ENCODE results near the gene COL6A5. TPM values are rescaled to one million over a fixed set of nuclear protein-coding genes. Genes with fewer than 3 reads are reported as not detected.
A peak's percentile ranks its signal among the peaks of the same experiment; 100 is the strongest.
"Not testable (repeated sequence)": the region's sequence is repeated elsewhere in the genome, so short reads cannot be mapped to it uniquely, and the experiment has no call there.

The COL6A5 gene
- polyA plus RNA-seq, 1 donor = 0.13 TPM

DNA sequence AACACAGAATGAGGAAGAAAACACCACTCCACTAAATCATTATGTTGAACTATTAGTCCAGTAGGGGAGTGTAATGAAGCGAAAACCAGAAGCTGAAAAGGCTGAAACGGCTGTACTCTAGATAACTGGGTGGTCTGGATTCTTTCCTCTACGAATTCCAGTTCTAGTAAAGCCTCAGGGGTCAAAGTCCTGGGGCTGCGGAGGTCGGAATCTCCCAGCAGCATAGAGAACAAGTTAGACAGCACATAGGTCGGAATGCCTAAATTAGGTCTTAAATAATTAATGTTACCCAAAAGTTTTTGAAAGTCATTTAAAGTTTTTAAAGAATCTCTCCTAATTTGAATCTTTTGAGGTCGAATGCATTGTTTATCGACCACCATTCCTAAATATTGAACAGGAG is 102.7 kb downstream of the COL6A5 start:
- DNase-seq (ENCODE audit: low read depth) = not testable (repeated sequence)

DNA sequence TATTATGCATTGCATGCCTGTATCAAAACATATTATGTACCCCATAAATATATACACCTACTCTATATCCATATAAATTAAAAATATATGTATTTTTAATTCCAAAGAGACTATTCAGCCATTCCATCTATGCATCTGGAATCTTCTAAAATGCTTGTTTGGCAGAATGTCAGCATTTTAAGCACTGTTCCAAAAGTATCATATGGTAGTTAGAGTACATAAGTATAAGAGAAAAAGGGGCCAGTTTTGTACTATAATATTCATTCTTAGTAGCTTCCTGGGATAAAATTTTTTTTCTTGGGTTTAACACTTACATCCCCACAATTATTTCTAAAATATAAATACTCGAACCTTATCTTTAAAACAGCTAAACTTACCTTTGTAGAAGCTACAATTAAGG is 111.1 kb downstream of the COL6A5 start:
- DNase-seq (ENCODE audit: low read depth) = no peak

DNA sequence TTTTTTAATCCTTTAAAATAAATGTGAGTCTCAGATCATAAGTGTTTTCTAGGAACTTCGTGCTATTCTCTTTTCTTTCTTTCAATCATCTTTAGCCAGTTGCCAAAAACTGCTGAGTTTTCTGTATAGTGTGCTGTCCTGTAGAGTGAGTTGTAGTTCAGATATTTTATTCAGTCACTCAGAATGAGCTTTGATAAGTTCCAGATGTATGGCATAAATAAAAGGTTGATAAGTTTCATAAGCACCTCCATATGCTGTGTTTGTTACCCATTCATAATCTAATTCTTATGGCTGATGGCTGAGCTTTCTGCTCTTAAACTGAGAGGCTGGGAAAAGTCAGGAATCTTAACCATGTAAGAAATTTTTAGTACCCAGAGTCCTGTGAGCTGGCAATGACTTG is 112.2 kb downstream of the COL6A5 start:
- peak; percentile 46 for DNase-seq (ENCODE audit: low read depth)

DNA sequence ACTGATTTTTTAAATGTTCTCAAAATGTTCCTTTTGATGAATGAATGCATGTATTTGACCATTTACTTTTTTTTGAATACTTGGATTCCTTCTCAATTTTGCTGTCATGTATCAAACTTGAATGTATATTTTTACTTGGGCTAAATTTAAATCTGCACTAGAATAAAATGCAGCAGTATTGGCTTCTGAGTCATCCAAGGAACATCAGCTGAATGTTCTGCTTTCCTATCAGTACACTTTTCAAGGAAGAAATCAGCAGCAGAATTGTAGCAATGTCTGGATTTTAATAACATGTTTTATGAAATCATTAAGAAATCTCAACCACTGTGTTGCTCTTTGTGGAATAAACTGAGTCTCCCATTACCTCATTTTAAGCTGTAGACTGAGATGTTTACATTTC is 114.5 kb downstream of the COL6A5 start:
- no peak for DNase-seq (ENCODE audit: low read depth)

DNA sequence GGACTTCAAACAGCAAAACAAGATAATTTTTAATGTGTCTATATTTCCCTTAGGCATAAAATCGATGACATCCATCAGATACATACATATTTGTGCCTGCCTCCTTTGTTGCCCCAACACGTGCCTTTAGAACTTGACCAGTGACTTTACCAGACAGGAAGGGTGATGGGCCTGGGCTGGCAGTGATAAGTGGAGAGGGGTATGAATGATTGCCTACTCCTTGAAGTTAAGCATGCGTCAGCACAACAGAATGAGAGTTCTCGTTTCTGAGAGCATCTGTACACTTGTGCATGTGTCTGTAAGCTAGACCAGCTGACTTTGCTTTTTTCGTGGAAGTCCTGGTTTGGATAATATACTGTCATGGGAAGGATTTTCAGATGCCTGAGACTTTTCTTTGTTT is 116.6 kb downstream of the COL6A5 start:
- DNase-seq (ENCODE audit: low read depth) = no peak

DNA sequence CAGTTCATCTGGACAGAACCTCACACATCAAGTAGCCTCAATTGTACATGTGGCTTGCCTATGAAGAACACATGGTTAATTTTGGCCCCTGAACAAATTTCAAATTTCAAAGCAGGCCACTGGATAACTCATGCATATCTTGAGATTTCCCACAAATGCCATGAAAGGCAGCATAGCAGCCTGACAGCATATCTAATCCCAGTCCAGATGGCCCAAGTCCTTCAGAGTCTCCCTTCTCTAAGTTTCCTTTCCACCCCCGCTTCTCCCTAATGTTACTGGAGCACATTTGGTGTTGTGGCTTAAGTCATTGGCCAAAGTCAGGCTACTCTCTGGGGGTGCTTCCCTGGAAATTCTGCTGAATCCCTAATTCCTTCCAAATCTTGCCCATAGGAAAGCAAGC is 117.7 kb downstream of the COL6A5 start:
- DNase-seq (ENCODE audit: low read depth) = no peak

DNA sequence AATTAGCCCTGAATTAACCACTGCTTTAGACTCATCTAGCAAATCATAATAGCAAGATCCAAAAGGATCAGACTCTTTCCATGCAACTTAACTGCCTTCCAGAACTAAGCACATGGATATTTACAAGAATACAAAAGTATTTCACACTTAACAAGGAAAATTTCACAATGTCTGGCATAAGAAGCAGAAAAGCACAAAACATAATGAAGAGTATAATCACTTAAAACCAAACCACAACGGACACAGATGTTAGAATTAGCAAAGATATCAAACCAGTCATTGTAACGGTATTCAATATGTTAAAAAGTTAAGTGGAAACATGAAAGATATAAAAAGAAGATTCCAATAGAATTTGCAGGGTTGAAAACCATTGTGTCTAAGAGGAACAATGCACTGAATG is 120.0 kb downstream of the COL6A5 start:
- DNase-seq (ENCODE audit: low read depth) = no peak

DNA sequence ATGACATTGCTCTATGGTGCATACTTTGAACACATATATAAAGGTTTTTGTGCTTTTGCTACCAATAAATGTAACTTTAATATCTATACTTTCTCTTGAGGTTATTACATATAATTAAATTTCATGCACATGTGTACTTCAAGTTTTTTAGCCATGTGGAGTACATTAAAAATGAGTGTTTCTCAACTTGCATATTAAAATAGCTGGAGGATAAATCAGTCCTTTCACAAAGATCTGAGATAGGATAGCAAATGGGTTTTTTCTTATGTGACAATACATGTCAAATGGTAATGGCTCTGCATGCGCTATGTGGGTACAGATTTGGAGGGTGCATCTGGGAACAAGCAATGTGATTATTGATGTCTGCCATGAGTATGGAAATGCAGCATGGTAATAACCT is 122.8 kb downstream of the COL6A5 start:
- DNase-seq (ENCODE audit: low read depth) = no peak

DNA sequence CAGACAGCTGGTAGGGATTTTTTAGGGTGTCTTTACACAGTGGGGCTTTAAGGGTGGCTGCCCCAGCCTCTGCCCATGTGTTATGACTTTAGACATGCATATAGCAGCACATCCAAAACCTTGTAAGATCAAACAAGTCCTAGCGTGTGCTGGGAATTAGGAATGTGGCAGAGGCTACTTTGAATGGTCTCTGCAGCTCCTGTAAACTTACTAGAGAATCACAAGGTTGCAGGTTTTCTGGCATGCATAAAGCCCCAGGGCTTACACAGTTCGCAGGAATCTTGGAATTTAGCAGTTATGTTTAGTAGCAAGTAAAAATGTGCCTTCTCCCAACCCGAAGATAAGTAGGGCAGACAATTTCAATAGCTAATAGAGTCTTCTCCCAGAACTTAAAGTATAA is 124.7 kb downstream of the COL6A5 start:
- DNase-seq (ENCODE audit: low read depth) = no peak

DNA sequence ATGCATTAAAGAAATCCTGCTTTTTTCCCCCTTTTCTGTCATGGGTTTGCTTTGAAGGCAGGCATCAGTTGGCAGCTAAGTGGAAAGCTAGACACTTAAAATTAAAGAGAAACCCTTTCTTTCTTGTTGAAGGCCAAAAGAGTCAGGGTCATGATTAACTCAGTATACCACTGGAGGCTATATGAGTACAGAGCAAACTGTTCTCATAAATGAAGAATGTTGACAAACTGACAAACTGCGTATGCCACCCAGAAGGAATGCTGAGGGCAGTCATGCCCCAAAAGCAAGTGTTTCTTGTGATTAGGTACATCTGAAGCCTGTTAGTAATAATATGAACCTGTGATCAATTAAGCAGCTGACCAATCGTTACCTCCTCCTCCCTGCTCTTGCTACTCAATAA is 127.9 kb downstream of the COL6A5 start:
- DNase-seq (ENCODE audit: low read depth) = no peak

DNA sequence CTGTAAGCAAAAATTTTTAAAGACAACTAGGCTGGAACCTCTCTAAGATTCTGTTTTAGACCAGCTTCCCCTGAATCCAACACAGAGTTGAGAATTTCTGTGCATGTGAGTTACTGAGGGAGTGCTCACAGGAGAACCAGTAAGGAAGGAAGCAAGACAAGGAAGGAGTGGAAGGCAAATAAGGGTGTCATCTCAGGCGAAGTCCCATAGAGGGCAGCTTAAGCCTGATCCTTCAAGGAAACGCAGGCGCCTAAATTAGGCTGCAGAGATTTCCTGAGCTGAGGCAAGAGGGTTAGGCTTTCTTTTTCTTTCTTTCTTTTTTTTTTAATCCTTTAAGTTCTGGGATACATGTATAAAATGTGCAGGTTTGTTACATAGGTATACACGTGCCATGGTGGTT is 135.3 kb downstream of the COL6A5 start:
- peak; percentile 62 for DNase-seq (ENCODE audit: low read depth)

DNA sequence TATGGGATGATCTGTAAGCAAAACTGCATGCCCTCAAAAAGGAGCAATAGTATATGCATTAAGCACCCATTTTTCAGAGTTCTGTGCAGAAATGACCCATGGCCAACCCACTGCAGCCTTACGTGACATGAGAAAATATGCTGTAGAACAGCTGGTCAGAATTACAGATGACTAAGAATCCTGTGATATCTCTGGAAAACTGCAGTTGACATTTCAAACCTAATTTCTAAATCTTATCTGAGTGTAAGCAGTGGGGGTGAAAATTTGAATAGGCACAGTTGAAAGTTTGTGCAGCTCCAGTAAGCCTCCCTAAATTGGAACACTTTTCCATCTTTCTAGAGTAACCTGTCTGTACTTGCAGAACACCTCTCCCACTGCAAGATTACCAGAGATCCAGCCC is 142.8 kb downstream of the COL6A5 start:
- DNase-seq (ENCODE audit: low read depth) = no peak

DNA sequence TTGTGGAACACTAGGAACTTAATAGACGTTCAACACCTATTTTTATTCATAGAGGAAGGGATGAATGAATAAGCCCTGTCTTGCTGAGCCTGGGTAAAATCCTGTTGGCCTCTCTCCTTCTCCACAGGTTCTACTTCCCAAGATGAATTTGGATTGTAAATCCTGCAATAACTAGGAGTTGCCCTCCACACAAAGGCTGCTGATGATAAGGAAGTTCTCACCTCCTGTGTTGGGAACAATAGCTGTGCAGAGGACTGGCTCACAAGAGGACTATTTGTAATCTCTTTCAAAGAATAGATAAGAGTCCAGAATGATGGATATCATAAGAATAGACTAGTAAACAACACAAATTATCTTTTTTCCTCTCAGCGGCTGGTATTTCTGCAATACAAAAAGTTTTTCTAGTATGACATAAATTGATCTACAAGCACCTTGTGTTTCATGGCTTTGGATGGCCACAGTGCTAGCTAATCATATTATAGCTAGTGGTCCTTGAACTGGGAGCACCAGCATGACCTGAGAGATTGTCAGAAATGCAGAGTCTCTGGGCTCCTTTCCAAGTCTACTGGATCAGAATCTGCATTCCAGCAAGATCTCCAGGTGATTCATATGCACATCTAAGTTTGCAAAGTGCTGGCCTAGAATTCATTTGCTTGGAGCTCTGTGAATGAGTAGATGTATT is 143.4 kb downstream of the COL6A5 start:
- no peak for DNase-seq (ENCODE audit: low read depth)

DNA sequence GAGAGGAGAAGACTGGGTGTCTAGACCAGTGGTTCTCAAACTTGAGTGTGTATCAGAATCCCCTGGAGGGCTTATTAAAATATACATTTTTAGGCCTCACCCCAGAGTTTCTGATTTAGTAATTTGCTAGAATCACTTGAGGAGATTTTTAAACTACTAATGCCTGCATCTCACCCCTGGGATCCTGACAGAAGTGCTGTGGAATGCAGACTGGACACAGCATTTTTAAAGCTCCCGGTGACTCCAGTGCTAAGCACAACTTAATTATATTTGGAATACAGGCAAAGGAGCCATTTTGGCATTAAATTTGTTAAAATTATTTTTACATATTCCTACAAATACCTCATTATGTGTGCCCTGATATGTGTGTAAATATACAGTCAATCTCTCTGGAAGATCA is 144.8 kb downstream of the COL6A5 start:
- DNase-seq (ENCODE audit: low read depth) = no peak

DNA sequence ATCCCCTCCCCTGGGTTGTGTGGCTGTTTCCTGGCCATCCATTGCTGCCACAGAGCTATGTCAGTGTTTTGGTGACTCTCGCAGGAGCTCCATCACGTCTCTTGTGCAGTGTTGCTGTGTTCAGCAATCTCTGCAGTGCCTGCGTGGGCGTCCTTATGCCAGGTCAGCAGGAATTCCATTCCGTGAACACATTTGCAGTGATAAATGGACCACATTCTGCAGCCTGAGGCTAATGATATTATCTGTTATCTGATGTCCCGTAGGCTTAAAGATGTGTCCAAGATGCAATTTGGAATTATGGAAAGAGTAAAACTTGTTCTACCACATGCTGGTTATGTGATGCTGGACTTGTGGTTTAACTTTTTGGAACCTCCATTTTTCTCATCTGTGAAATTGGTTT is 146.0 kb downstream of the COL6A5 start:
- no peak for DNase-seq (ENCODE audit: low read depth)

DNA sequence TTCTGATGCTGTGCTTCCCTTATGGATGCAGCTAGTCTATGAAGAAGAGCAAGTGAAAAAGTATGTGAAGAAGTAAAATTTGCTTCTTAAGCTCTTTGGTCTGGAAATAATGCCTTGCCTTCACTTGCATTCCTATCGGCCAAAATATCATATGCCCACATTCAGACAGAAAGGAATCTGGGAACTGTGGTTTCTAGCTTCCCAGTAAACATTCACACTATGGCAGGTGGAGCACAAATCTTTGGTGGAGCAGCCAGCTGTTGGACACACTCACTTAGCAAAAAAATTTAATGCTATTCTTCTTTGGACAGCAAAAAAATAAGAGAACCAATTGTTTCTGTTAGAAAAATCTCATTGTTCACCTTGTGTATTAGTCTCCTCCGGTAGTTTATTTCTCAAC is 159.2 kb downstream of the COL6A5 start:
- no peak for DNase-seq (ENCODE audit: low read depth)

DNA sequence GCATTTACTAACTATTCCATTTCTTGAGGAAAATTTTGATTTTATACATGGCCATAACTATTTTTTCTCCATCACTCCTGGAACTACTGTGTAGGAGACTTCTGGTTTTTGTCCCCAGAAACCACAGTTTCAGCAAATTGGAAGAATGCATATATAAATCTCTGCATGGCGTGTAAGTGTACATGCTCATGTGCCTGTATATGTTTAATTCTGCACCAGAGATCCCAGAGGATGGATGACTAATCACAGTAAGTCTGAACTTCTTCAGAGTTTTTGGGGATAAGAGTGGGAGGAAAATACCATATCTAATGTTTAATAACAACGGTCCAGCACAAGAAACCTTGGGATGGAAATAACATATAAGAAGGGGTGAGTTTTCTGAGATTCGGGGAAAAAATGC is 160.6 kb downstream of the COL6A5 start:
- no peak for DNase-seq (ENCODE audit: low read depth)

DNA sequence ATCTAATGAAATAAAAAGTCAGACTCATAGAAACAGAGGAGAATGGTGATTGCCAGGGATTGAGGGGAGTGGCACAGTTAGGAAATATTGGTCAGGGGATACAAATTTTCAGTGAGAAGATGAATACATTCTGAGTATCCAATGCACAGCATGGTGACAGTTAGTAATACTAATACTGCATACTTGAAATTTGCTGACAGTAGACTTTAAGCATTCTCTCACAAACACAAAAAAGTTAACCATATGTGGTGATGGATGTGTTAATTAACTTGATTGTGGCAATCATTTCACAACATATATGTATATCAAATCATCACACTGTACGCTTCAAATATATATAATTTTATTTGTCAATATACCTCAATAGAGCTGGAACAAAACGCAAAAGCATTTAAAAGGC is 162.3 kb downstream of the COL6A5 start:
- no peak for DNase-seq (ENCODE audit: low read depth)

DNA sequence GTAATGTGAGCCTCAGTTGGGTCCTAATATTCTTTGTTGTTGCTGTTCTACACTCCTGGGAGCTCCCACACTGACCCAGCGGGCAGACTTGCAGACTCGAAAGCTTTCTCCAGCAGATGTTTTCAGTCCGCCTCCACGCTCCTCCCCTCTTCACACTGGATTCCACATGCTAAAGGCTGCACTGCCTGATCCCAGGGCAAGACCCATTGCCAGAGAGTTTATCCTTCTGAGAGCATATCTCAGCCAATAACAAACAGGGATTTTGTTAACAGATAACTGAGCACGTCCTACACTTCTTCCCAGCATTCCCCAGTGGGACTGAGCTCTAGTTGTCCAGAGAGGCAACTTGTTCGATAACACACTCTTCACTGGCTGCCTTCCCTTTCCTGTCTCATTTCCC is 163.5 kb downstream of the COL6A5 start:
- peak; percentile 63 for DNase-seq (ENCODE audit: low read depth)

DNA sequence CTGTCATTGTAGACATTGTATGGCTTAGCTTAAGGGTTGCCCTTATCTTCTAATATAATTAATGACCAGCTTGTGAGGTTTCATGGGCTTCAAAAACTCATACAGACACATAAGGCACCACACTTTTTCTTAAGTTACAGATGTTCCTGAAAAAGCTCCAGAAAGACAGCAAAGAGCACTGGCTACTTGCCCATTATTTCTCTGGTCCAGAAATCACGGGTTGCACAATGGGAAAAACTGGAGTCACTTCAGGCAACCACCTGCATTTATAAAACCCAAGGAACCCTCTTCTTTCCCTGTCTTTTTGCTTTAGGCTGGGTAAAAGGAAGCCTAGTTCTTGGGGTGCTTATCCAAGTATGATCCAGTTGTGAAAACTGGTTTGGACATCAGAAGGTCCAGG is 169.2 kb downstream of the COL6A5 start:
- DNase-seq (ENCODE audit: low read depth) = no peak

DNA sequence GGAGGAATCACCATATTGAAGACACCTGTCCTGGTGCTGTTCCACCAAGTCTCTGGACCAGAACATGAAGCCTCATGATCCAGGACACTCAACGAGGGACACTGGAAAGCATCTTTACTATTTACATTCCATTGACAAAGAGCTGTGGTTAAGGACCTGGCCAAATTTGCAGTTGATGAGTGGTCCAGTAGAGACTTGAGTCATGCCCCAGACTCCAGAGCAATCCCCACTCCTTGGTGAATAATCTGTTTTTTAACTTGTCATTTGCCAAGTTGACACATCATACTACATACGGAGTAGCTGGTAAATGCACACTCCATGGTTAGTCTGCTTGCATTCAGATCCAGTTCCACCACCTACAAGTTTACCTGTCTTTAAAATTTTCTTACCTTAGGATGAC is 170.3 kb downstream of the COL6A5 start:
- DNase-seq (ENCODE audit: low read depth) = no peak

DNA sequence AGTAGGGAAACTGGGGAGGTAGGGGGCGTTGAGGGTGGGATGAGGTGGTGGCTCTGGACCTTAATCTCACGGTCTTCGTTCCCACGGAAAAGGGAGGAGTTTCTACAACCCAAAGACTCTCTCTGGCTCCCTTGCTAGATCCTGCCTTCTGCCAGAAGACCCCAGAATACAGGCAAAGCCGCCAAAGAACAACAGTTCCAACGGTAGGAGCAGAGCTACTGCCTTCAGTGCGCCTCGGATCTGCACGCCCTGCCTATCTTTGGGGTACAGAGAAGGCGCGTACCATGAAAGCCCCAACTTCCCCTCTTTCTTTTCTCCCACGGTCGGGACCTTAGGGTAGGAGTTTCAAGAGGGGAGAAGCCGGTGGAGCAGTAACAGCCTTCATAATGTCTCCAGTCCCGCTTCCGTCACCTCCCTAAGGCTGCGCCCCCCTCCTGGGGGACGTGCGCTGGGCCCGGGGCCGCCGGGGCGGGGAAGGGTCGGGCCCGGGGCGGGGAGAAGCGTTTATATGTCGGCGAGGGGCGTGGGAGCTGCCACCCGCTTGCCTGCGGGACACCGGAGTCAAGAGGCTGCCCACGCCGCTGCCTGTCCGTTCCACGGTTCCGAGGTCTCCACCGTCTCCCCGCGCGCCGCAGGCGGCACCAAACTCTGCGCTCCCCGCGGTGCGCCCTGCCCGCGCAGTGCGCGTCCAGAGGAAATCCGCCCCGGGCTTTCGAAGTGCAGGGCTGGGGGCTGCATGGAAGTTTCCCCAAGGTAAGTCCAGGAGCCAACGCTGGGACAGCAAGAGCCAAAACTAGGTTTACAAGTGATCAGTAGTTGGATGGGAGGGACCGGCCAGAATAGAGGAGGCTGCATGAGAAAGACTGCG is 171.4 kb downstream of the COL6A5 start, which contains the start of gene COL6A6:
Gene COL6A6 (plus strand): TSS at position 533 of the 868 bp plus-strand sequence. CDS start 43,188 bp downstream, outside the sequence.
- no peak for DNase-seq (ENCODE audit: low read depth)

DNA sequence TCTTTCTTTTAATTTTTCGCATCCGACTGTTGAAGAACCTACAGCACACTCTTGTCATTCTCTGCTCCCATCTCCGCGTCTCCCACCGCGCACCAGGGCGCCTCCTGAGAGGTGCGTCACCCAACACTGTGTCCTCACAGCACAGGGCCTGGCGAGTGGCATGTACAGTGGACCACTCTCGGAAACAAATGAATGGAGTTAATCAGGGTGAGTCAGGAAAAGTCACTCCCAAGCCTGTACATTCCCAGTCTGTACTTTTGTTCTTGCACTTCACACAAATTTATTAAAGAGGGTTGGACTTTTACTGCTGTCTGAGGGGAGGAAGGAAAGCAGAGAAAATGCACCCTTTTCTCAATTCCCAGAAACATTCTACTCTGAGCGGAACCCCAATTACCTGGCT is 172.1 kb downstream of the COL6A5 start:
- DNase-seq (ENCODE audit: low read depth) = no peak
